Measurements from ENCODE around the gene ZSCAN9. TPM values are rescaled to one million over a fixed set of nuclear protein-coding genes. Genes with fewer than 3 reads are reported as not detected.

The ZSCAN9 gene
- total and polyA plus RNA-seq, 2 of the 13 experiments (the other 11 are each of a cell fraction or from before 2014, with no cell fraction given): 14.6 to 17.8 TPM

DNA sequence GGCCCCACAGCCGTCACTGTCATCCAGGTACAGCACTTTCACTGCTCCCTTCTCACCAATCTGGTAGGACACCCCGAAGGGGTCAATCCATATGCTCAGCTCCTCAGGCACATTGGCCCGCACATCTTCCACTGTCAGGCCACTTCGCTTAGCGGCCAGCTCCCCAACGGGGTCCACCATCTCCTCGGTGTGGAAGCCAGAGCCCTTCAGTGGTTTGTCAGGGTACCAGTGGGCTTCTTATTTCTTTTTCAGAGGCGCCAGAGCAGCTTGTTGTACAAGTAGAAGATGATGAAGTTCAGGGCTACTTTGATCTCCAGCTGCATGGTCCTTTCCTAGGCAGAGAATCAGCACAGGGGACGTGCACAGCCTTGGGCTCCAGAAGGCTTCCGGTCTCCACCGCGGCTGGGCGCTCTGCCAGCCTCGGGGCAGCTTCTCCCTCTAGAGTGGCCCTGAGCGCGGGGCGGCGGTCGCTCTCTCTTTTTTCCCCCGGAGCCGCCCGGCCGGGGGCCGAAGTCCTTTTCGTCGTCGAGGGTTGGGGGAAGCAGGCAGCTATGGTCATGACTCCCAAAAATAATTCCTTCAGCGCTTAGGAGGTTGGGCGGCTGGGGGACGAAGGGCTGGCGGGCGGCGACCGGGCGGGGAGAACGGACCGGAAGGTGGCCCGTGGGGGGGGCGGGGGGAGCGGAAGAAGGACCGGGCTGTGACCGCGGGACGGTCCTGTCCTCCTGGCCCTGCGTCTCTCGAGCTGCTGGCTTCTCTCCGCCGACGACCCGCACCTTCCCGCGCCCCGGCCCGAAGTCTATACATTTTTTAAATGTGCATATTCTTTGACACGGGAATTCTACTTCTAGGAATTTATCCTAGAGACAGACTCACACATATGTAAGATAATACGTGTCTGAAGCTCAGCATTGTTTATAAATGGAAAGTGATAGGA lies 6.5 kb upstream of the ZSCAN9 start (continued):
- TF ChIP-seq, protein P1, sequence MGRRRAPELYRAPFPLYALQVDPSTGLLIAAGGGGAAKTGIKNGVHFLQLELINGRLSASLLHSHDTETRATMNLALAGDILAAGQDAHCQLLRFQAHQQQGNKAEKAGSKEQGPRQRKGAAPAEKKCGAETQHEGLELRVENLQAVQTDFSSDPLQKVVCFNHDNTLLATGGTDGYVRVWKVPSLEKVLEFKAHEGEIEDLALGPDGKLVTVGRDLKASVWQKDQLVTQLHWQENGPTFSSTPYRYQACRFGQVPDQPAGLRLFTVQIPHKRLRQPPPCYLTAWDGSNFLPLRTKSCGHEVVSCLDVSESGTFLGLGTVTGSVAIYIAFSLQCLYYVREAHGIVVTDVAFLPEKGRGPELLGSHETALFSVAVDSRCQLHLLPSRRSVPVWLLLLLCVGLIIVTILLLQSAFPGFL (CRISPR knock-in tag; IDR thresholded peaks at IDR 0.05): no peak; the same call in 1 of the 2 replicates
- TF ChIP-seq ZNF883 (CRISPR knock-in tag; IDR thresholded peaks at IDR 0.05; ENCODE audit: not compliant biosample characterization) (no peak), ZNF296 (CRISPR knock-in tag; conservative IDR thresholded peaks at IDR 0.05) (0 out of 2 replicates have a peak, but pooled peaks have one; percentile 52), KDM2A (CRISPR knock-in tag; IDR thresholded peaks at IDR 0.05; ENCODE audit: borderline replicate concordance, low read depth) (peak; percentile 74), MEIS1 (CRISPR knock-in tag; IDR thresholded peaks at IDR 0.05; ENCODE audit: borderline replicate concordance) (no peak), ETV6 (CRISPR knock-in tag; conservative IDR thresholded peaks at IDR 0.05) (peak; percentile 62; the same call in 1 of the 2 replicates), ZNF33B (CRISPR knock-in tag; IDR thresholded peaks at IDR 0.05) (no peak), ZNF678 (CRISPR knock-in tag; IDR thresholded peaks at IDR 0.05) (0 out of 2 replicates have a peak, but pooled peaks have one; percentile 61), YY1 (IDR thresholded peaks at IDR 0.05; ENCODE audit: insufficient read depth, insufficient replicate concordance, low read depth, low read length) (no peak), GATAD1 (CRISPR knock-in tag; IDR thresholded peaks at IDR 0.05) (peak; percentile 78), MTF1 (CRISPR knock-in tag; IDR thresholded peaks at IDR 0.05) (peak; percentile 69; the same call in 1 of the 2 replicates), ZNF569 (CRISPR knock-in tag; IDR thresholded peaks at IDR 0.05; ENCODE audit: borderline replicate concordance) (no peak), KAT2B (IDR thresholded peaks at IDR 0.05; ENCODE audit: borderline replicate concordance, low read depth, low read length) (no peak), ZNF251 (CRISPR knock-in tag; IDR thresholded peaks at IDR 0.05) (0 out of 2 replicates have a peak, but pooled peaks have one; percentile 50), NR3C1 (CRISPR knock-in tag; IDR thresholded peaks at IDR 0.05) (no peak), ATF7-NPFF (CRISPR knock-in tag; IDR thresholded peaks at IDR 0.05; ENCODE audit: low read depth) (no peak; the same call in 1 of the 2 replicates), ZMAT3 (CRISPR knock-in tag; conservative IDR thresholded peaks at IDR 0.05) (0 out of 2 replicates have a peak, but pooled peaks have one; percentile 37), ATRX (CRISPR knock-in tag; IDR thresholded peaks at IDR 0.05; ENCODE audit: borderline replicate concordance) (no peak), ZSCAN29 (CRISPR knock-in tag; conservative IDR thresholded peaks at IDR 0.05) (peak; percentile 57)
- TF ChIP-seq, protein P2, sequence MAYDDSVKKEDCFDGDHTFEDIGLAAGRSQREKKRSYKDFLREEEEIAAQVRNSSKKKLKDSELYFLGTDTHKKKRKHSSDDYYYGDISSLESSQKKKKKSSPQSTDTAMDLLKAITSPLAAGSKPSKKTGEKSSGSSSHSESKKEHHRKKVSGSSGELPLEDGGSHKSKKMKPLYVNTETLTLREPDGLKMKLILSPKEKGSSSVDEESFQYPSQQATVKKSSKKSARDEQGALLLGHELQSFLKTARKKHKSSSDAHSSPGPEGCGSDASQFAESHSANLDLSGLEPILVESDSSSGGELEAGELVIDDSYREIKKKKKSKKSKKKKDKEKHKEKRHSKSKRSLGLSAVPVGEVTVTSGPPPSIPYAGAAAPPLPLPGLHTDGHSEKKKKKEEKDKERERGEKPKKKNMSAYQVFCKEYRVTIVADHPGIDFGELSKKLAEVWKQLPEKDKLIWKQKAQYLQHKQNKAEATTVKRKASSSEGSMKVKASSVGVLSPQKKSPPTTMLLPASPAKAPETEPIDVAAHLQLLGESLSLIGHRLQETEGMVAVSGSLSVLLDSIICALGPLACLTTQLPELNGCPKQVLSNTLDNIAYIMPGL (CRISPR knock-in tag; IDR thresholded peaks at IDR 0.05; ENCODE audit: borderline replicate concordance in 1 of 2, low read depth in 1 of 2): peak; percentile 57 to 83
- TF ChIP-seq, protein P3, sequence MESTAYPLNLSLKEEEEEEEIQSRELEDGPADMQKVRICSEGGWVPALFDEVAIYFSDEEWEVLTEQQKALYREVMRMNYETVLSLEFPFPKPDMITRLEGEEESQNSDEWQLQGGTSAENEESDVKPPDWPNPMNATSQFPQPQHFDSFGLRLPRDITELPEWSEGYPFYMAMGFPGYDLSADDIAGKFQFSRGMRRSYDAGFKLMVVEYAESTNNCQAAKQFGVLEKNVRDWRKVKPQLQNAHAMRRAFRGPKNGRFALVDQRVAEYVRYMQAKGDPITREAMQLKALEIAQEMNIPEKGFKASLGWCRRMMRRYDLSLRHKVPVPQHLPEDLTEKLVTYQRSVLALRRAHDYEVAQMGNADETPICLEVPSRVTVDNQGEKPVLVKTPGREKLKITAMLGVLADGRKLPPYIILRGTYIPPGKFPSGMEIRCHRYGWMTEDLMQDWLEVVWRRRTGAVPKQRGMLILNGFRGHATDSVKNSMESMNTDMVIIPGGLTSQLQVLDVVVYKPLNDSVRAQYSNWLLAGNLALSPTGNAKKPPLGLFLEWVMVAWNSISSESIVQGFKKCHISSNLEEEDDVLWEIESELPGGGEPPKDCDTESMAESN (CRISPR knock-in tag; conservative IDR thresholded peaks at IDR 0.05): no peak
- TF ChIP-seq, protein P4, sequence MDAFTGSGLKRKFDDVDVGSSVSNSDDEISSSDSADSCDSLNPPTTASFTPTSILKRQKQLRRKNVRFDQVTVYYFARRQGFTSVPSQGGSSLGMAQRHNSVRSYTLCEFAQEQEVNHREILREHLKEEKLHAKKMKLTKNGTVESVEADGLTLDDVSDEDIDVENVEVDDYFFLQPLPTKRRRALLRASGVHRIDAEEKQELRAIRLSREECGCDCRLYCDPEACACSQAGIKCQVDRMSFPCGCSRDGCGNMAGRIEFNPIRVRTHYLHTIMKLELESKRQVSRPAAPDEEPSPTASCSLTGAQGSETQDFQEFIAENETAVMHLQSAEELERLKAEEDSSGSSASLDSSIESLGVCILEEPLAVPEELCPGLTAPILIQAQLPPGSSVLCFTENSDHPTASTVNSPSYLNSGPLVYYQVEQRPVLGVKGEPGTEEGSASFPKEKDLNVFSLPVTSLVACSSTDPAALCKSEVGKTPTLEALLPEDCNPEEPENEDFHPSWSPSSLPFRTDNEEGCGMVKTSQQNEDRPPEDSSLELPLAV (CRISPR knock-in tag; conservative IDR thresholded peaks at IDR 0.05; ENCODE audit: low read depth): no peak
